VCaP (cell line): ENCODE results near the gene ZNF329.
"Not testable (repeated sequence)": the region's sequence is repeated elsewhere in the genome, so short reads cannot be mapped to it uniquely, and the experiment has no call there.

Source experiments
- H3K27ac ChIP-seq: fragments of 450-650 bp; 2 replicates; pipeline ENCODE4 v1.5.1; 2017
- TF ChIP-seq, protein P1 (sequence below): fragments of 450-650 bp; conservative IDR thresholded peaks from 2 replicates; pipeline ENCODE4 v1.5.1; 2017; ENCODE audit warnings: mild to moderate bottlenecking, moderate library complexity

ZNF329 gene

DNA sequence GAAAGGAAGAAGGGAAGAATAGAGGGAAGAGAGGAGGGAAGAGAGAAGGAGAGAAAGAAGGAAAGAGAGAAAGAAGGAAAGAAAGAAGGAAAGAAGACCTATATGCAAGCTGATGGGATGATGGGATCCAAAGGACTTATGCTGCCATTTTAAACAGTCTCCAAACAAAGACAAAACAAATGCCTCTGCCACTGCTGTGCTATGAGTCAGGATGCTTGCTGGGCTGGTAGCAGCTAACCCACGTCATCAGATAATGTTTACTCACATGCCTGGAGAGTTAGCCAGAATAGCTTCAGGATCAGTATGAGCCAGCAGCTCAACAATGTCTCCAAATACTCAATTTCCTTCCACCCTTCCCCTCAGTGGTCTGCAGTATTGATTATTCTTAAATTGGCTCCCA, 20.3 kb upstream of the ZNF329 start:
- no peak overlapping the region for H3K27ac ChIP-seq
- TF ChIP-seq, protein P1, sequence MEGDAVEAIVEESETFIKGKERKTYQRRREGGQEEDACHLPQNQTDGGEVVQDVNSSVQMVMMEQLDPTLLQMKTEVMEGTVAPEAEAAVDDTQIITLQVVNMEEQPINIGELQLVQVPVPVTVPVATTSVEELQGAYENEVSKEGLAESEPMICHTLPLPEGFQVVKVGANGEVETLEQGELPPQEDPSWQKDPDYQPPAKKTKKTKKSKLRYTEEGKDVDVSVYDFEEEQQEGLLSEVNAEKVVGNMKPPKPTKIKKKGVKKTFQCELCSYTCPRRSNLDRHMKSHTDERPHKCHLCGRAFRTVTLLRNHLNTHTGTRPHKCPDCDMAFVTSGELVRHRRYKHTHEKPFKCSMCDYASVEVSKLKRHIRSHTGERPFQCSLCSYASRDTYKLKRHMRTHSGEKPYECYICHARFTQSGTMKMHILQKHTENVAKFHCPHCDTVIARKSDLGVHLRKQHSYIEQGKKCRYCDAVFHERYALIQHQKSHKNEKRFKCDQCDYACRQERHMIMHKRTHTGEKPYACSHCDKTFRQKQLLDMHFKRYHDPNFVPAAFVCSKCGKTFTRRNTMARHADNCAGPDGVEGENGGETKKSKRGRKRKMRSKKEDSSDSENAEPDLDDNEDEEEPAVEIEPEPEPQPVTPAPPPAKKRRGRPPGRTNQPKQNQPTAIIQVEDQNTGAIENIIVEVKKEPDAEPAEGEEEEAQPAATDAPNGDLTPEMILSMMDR = no peak

DNA sequence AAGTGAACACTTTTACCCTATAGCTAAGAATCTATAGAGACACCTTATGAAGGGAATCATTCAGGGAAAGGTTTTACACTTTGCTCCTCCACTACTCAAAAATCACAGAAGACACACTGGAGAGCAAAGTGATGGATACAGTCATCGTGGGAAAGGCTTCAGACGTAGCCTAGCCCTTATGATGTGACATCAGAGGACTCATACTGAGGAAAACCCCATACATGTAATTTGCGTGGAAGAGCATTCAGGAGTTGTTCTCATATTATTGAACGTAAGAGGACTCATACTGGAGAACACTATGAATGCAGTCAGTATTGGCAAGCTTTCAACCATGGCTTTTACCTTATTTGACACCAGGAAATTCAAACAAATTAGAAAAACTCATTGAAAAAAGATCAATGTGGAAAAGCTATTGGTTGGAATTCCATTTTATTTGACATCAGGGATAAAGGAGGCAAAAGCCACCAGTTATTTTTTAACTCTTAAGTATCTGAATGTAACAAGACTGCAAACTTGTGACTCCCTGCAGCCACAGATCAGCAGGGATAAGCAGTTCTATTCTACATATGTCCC, 16.2 kb upstream of the ZNF329 start:
- H3K27ac ChIP-seq = no peak overlapping the region
- TF ChIP-seq, protein P1 = no peak

DNA sequence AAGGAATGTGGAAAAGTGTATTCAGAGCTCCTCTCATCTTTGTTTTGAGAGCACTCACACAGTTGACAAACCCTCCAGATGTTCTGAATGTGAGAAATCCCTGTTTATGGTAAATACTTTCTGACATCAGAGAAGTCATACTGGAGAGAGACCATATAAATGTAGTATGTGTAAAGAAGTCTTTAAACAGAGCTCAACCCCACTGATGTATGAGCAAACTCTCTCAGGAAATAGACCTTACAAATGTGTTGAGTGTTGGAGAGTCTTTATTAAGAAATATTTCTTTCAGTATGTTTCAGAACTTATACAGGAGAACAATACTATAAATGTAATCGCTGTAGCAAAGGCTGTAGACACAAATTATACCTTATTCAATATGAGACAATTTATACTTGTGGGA, 15.7 kb upstream of the ZNF329 start:
- no peak overlapping the region for H3K27ac ChIP-seq

DNA sequence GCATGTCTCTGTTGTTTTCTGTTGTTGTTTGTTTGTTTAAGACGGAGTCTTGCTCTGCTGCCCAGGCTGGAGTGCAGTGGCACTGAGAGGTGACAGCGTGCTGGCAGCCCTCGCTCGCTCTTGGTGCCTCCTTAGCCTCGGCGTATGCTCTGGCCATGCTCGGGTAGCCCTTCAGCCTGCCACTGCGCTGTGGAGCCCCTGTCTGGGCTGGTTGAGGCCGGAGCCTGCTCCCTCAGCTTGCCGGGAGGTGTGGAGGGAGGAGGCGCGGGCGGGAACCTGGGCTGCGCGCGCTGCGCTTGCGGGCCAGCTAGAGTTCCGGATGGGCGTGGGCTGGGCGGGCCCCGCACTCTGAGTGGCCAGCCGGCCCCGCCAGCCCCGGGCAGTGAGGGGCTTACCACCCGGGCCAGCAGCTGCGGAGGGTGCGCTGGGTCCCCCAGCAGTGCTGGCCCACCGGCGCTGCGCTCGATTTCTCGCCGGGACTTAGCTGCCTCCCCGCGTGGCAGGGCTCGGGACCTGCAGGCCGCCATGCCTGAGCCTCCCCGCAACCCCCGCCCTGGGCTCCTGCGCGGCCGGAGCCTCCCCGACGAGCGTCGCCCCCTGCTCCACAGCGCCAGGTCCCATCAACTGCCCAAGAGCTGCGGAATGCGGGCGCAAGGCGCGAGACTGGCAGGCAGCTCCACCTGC, 6.6 kb upstream of the ZNF329 start:
- TF ChIP-seq, protein P1 = no peak
- H3K27ac ChIP-seq = no peak overlapping the region

More for the DNA sequence above, 15.7 kb upstream of the ZNF329 start:
- TF ChIP-seq, protein P1 = no peak

DNA sequence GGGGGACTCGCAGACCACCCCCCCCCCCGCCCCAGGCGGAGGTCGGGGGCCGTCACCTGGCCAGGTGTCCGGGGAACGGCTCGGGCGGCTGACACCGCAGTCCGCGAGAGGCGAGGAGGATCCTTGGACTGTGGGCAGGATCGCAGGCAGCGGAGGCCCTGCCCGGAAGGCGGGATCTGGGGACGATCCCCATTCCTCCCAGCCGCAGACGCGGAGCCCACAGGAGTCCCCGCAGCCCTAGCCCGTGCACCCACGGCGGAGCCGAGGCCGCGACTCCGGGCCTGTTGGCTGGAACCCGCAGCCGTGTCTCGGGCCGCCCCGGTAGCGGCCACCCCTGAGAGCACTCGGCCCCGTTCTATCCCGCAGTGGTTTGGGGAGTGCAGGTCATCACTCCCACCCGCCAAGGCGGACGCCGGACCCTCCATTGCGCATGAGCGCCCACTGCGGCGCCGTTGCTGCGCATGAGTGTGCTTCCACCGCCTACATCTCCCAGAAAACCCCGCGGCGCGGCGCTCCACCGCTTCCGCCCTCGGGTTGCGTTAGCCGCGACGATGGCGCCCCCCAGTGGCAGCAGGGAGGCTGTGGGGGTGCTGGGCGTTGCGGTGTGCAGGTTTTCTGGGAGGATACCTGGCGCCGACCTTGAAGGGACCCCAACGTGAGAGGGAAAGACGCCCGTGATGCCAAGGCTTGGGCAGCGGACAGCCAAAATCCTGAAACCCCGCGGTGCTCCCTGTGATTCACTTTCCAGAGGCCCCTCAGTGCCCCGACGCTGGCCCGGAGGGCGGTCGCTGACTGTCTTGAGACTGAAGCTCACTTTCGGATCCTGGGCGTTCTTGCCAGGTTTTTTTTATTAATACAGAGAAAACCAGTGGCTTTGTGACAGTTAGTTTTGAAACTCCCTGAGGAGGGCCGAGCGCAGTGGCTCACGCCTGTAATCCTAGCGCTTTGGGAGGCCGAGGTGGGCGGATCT, 4.4 kb upstream of the ZNF329 start:
- TF ChIP-seq, protein P1 = peak; percentile 97
- peak overlapping the region; percentile 97 for H3K27ac ChIP-seq

DNA sequence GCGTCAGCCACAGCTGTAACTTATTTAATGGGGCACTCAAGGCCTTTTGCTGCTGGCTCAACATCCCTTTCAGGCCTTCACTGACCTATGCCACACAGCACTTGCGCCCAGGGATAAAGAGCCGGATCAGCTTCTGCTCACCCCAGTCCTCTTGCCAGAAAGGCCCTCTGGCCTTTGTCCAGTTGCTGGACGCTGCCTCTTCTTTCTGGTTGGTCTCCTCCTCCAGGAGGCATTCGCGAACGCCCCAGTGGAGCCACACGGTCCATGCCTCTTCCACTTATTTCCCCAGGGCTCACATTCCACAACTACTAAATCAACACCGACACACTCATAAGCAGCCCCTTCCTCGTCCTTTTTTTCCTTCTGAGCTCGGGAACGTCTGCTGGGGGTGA, 3.7 kb upstream of the ZNF329 start:
- TF ChIP-seq, protein P1 = no peak
- peak overlapping the region; percentile 97 for H3K27ac ChIP-seq

DNA sequence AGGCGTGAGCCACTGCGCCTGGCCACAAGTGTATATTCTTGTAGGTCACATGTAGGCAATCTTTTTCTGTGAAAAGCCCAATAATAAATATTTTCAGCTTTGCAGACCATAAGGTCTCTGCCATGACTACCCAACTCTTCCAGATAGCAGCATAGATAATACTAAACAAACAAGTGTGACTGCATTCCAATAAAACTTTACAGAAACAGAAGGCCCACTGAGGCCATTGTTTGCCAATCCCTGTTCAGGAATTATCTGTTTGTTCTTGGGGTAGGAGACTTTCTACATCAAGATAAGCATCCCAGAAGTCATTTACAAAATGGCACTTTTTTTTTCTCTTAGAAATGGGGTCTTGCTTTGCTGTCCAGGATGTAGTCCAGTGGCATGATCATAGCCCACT, 2.8 kb upstream of the ZNF329 start:
- TF ChIP-seq, protein P1 = no peak
- H3K27ac ChIP-seq = peak overlapping the region; percentile 97

DNA sequence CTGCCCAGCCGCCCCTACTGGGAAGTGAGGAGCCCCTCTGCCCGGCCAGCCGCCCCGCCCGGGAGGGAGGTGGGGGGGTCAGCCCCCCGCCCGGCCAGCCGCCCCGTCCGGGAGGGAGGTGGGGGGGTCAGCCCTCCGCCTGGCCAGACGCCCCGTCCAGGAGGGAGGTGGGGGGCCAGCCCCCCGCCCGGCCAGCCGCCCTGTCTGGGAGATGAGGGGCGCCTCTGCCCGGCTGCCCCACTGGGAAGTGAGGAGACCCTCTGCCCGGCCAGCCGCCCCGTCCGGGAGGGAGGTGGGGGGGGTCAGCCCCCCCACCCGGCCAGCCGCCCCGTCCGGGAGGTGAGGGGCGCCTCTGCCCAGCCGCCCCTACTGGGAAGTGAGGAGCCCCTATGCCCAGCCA, 3.1 kb downstream of the ZNF329 start:
- not testable (repeated sequence) for H3K27ac ChIP-seq
